GM19463 (cell line): ENCODE results near the gene ZNF652.

Experiments
- ATAC-seq: cut with Tn5 transposase; IDR thresholded peaks from one replicate; pipeline ENCODE4 v1.9.1; 2021; ENCODE audit warnings: mild to moderate bottlenecking, moderate library complexity; ENCODE audit not compliant: unreplicated experiment

The ZNF652 gene

DNA sequence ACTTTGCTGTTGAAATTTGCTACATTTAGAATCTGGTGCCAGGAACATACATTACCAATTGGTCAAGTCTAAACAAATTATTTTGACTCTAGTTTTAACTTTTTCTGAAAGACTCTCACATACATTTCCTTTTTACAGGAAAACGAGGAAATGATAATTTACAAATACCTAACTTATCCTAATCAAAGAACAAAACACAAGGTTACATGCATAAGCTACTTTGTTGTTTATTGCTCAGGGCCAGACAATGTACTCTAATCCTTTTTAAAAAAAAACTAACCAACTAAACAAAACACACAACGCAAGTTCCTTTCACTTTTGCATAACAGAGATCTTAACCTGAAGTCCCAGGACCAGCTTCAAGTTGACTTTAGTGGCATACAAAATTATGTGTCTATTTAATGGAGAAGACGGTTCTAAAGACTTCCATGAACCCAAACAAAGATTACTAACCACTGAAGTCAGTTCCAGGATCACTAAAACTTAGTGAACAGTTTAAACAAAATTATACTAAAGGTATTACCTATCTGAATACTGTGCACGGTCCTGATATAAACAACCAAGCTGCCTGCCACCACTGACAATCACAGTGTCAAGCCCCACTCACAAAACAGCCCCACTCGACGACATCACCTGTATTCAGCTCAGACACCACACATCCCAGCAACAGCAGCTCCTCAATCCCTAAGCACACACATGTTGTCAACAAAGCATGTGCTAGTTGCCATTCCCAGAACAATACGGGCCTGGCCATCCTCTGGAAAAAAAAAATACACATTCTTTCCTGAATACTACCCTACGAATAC is 1.9 kb downstream of the ZNF652 start:
- no peak for ATAC-seq

DNA sequence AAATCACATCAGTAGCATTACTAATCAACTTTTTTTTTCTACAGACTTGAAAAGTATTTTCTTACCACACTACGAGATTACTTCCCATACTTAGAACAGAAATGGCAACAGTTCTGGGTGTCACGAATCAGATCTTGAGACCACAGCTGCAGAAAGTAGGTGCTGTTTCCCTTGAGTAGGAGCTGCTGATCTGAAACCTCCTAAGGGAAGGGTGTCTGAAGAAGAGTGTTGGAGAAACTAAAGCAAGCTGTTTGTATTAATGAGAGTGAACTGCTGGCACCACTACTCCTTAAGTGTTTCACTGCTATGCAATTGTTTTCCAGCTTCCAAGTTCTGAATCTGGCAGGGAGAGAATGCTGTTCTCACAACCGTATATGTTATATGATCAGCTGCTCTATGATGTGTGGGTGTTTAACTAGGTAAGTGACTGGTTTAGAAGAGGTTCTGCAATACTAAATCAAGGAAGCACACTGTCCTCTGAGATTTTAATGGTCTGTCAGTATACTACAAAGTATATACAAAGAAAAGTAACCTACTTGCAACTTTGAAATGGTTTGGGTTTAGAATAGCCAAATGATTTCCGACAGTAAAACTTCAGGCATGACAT is 3.3 kb downstream of the ZNF652 start:
- peak; percentile 29 for ATAC-seq

DNA sequence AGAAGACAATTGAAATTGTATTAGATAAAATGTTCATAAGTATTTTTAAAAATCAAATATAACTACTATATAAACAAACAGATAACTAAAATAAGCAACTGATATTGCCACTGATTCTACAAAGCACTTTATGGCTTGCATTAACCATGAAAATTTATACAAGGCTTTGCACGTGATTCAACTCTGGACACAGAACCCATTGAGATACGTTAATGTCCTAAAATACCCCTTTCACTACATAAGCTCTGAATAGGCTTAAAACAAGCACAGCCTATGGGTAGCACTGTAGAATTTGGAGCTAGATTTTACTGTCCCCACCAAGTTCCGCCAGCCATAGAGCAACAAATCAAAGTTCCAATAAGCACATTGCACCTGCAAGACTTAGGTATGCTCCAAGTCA is 4.5 kb downstream of the ZNF652 start:
- ATAC-seq = no peak

DNA sequence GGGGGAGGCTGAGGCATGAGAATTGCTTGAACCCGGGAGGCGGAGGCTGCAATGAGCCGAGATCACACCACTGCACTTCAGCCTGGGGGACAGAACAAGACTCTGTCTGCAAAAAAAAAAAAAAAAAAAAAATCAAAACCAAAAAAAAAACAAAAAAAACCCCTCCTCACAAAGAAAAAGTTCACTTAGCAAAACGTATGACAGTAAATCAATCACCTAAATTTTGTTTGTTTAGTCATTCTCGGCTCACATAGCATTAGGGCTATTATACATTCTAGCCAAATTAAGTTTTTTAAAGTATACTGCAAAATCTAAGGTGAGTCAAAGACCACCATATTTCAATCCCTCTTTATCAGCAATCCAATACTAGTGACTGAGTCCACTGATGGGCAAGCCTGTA is 5.7 kb downstream of the ZNF652 start:
- ATAC-seq = no peak

DNA sequence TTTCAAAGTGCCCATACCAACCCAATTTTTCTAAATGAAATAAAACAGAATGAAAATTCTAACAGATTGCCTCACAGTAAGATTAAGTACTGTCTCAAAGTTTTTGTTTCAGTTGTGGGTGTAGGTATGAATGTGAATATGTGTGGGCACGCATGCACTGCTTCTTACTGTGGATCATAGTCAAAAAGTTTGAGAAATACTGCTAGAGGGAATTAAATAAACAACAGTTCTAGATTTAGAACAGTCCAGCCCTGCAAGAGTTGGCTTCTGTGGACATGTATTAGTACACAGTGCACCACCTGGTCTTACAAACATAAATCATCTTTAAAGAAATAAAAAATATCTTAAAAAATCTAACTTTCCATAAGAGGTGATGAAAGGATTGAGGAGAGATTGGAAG is 8.4 kb downstream of the ZNF652 start:
- ATAC-seq = no peak

DNA sequence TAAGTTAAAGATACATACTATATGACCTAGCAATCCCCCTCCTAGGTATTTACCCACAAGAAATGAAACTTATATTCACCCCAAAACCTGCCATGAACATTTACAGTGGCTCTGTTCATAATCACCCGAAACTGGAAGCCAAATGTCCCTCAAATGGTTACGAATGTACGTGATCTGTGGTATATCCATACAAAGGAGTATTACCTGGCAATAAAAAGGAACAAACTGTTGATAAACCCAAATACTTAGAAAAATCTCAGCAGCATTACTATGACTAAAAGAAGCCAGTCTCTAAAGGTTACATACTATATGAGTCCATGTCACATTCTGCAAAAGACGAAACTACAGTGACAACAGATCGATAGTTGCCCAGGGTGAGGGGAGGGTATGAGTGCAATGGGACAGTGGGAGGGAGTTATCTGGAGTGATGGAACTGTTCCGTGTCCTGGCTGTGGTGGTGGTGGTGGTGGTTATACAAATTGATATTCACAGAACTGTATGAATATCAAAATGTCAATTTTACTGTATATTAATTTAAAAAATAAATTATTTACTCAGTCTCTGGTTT is 9.4 kb downstream of the ZNF652 start:
- ATAC-seq = no peak

DNA sequence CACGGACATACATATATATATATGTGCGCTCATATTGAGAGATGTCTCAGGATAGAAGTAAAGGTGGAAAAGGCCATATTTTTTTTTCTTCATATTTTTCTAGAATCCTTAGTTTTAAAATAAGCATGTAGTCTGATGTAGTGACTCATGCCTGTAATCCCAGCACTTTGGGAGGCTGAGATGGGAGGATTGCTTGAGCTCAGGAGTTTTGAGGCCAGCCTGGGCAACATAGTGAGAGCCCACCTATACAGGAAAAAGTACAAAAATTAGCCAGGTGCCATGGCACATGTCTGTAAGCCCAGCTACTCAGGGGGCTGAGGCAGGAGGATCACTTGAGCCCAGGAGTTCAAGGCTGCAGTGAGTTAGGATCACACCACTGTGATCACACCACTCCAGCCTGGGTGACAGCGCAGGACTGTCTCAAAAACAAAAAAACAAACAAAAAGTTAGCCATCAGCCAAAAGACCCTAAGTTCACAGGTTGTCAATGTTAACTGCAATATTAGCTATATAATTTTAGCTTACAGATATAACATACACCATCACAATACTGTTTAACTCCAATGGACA is 10.4 kb downstream of the ZNF652 start:
- ATAC-seq = no peak

DNA sequence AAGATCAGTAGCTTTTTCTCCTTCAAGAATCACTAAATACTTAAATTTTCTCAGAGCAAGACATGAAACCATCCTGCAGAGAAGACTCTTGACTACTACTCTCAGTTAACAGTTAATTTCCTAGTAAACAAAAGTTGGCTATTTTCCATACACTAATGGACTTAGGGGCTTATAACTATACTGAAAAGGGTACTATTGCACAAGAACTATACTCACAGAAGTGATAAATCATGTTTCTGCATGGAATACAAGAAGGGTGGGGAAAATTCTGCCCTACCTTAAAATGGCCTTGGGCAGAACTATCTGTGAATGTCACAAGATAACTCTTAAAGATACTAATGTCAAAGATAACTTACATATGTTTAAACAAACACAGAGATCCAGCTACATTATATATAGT is 12.5 kb downstream of the ZNF652 start:
- no peak for ATAC-seq

DNA sequence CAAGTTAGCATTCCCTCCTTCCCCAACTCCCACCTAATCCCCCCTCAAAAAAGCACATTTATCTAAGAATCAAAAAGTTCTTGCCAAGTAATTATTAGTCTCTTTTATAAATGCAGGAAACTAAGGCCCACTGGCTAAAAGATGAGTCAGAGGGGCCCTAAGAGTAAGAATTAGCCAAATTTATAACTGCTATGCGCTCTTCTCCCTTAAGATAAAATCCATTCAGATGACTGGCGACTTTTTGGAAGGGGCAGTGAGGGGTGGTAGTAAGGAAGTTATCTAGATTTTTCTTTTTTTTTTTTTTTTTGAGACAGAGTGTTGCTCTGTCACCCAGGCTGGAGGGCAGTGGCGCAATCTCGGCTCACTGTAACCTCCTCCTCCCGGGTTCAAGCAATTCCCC is 17.1 kb downstream of the ZNF652 start:
- no peak for ATAC-seq

DNA sequence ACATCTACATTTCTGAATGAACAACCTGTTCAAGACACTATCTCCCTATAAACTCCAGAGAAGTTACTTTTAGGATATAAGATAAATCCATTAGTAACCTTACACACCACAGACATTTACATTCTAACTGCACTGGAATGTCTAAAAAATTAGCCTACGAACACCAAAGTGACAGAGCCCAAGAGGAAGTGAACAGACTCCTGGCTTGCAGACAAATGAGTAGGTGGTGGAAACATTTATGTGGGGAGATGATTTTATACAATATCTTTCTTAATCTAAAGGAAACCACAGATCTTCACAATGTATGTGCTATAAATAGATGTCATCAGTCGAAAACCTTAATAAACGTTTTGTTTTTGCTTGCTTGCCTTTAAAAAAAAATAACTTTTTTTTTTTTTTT is 18.8 kb downstream of the ZNF652 start:
- ATAC-seq = no peak

DNA sequence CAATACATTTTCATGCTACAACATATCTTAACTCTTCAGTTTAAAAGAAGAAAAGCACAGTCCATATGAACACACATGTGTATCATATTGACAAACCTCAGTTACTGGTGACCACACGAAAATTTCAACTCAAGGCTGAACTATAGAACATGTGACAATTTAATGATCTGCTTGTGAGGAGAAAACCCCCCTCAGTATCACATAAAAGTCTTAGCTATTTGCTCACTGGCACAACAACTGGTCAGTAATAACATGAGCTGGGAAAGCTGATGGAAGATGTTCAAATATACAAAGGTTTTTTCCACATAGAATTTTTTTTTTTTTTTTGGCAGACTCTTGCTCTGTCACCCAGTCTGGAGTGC is 19.5 kb downstream of the ZNF652 start:
- ATAC-seq = no peak

DNA sequence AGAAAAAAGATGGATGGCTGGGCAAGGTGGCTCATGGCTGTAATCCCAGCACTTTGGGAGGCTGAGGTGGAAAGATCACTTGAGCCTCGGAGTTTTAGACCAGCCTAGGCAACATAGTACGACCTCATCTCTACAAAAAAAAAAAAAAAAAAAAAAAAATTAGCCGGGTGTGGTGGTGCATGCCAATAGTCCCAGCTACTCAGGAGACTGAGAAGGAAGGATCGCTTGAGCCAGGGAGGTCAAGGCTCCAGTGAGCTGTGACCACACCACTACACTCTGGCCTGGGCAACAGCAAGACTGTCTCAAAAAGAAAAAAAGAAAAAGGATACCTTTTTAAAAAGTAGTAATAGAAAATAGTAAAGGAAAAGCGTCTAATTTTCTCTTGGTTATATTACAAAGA is 20.7 kb downstream of the ZNF652 start:
- no peak for ATAC-seq

DNA sequence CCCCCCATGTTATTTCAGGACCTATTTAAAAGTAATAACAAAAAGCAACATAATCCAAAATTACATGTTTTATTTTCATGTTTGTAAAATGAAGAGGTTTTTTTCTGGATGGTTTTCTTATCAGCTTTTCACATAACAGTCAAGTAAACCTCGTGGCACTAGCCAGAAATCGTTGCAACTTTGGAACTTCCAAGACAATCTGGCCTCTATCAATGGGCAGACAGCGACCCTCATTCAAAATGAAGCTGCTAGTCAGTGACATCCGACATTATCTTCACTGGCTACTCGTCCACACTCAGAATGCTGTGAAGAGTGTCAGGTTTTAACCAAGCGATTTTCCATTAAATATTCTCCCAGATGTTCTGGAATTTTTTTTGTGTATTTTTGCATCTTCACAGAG is 22.7 kb downstream of the ZNF652 start:
- no peak for ATAC-seq

DNA sequence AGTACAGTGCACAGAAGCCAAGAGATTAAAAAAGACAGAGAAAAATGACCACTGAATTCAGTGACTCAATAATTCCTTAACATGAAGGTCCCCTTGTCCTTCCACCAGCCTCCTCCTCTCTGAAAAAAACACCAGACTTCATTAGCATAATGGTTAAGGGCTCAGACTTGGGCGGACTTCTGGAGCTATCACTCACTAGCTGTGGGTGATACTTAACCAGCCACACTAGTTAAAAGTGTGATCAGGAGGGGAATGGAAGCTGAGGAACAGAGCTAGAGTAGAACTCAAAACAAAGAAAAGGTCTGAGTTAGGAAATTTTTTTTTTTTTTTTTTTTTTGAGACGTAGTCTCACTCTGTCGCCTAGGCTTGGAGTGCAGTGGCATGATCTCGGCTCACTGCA is 23.2 kb downstream of the ZNF652 start:
- no peak for ATAC-seq

DNA sequence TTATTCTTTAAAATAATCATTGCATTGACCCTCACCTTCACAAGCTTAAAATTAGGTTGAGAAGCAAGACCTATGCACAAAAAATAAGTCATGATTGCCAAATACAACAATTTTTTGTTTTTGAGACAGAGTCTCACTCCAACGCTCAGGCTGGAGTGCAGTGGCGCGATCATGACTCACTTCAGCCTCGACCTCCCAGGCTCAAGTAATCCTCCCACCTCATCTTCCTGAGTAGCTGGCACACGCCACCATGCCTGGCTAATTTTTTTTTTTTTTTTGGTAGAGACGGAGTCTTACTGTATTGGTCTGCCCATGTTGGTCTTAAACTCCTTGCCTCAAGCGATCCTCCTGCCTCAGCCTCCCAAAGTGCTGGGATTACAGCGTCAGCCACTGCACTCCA is 24.2 kb downstream of the ZNF652 start:
- no peak for ATAC-seq

DNA sequence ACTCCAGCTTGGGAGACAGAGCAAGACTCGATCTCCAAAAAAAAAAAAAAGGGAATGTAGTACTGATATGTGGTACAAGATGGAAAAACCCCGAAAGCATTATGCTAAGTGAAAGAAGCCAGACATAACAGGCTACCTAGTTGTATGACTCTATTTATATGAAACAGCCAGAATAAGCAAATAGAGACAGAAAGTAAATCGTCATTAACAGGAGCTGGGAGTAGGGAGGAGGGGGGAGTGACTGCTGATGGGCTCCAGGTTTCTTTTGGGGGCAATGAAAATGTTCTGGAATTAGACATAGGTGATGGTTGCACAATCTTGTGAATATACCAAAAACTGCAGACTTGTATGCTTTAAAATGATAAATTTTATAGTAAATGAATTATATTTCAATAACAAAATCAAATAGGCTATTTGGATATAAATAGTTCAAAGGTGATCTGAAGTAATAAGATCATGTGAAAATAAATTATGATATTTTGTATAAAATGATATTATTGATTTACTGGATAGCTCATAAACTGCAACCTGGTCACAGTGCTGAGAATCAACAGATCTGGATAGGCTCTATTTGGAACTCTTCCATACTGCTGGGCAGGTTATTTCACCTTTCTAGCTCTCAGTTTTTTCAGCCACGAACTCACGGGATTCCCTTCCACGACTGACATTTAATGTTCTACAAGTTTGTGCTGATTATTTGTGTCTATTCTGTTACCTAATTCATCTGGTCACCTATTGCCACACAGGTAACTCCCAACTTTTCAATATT is 27.1 kb downstream of the ZNF652 start:
- ATAC-seq = no peak

DNA sequence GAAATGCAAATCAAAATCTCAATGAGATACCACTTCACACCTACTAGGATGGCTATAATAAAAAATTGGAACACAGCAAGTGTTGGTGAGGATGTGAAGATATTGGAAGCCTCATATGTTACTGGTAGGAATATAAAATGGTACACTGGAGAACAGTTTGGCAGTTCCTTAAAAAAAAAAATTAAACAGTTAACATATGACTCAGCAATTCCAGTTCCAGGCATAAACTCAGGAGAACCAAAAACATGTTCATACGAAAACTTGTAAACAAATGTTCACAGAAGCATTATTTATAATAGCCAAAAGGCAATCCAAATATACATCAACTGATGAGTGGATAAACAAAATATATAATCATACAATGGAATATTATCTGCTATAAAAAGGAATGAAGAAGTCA is 28.2 kb downstream of the ZNF652 start:
- no peak for ATAC-seq

DNA sequence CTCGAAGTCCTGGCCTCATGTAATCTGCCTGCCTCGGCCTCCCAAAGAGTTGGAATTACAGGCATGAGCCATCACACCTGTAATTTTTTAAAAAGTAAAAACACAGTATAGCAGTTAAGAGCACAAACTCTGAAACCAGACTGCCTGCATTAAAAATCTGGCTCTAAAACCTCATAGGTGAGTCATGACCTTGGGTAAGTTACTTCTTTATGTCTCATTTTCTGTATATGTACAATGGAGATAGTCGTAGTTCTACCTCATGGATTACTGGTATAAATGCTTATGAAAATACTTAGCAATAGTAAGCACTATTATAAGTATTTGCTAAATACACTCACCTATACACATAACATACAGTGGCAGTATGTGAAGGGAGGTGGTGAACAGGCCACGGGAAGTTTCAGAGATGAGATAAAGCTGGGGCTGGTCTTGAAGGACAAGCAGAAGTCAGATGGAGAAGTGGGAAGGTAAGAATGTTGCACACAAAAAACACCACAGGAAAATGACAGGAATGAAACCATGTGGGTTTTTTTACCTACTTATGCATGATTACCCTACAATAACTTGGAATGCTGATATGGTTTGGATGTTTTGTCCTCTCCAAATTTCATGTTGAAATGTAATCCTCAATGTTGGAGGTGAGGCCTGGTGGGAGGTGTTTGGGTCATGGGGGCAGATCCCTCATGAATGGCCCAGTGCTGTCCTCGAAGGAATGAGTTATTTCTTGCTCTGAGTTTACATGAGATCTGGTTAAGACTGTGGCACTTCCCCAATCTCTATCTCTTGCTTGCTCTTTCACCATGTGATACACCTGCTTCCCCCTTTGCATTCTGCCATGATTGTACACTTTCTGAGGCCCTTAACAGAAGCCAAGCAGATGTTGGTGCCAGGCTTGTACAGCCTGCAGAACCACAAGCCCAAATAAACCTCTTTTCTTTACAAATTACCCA is 33.9 kb downstream of the ZNF652 start:
- ATAC-seq = no peak

DNA sequence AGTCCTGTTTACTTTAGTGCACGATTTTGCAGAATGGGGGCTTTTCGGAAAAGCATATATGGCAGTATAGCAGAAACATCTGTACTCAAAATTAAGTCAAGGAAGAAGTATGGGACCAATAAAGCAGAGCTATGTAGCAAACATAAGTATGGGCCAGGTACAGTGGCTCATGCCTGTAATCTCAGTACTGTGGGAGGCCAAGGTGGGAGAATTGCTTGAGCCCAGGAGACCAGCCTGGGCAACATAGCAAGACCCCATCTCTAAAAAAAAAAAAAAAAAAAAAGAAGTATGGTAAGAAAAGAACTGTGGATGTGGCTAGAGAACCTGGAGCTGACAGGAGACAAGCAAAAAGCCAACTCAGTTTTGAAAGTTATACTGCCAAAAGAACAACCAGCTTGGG is 36.1 kb downstream of the ZNF652 start:
- no peak for ATAC-seq

DNA sequence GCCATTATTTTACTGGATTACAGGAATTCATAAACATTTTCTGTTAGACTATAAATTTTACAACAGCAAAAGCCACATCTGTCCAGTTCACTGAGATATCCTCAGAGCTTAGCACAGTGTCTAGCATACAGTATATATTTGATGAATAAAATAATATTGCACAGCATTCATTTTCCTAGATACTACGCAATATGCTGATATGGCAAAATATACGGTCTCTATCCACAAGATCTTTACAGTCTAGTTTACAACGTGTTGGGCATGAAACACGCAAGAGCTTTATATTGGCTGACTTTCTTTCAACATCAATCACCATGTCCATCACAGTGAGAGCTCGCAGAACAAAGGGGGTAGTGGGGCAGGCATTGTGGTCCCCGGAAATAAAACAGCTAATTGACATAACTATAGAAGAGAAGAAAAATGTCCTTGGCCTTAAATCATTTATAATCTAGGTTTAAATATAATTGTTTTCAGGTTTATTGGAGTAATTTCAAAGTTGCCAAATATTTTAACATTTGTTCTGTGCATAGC is 43.5 kb downstream of the ZNF652 start:
- ATAC-seq = no peak
